ENCODE data around the gene GPN2.

GPN2 gene

DNA sequence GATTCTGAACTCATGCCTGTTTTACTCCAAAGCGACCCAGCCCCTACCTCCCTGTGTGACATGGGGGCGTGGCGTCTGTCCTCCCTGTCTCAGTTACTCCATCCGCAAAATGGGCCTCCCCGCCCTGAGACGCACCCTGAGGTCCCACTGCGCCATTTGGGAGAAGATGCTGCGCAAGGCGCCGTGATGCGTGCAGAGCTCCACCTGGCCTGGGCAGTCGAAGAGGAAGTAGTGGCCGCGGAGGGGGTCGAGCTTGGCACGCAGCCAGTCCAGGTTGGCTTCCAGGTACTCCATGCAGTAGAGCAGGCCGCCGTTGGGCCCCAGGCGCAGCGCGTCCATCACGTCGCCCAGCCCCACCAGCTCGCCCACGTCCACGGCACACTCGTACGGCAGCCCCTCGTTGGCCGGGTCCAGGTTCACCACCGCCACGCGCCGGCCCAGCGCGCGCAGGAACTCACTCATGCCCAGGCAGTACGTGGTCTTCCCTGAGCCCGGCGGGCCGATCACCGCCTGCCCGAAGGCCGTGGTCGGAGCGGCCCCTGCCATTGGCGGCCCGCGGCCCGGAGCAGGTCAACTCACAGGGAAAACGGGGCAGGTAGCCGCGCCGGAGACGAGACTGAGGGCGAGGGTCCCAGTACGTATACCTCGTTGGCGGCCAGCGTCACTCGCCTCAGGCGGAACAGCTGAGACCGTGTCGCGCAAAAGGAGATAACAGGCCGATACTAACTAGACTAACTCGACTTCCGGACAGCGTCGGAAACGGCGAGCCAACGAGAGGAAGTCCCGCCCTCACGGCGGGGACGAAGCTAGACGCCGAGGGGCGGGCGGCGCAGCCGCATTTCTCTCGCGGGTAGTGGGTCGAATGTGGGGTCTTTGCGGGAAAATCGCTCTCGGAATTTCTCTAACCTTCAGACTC lies at the start of gene GPN2:
Gene GPN2, minus strand, starts transcription at position 733 of the 916 bp plus-strand sequence. Its CDS starts 187 bp downstream, at position 546.
- H3K27me3 Mint-ChIP-seq: no peaks in the 10 kb centered on the region
- H3K27ac Mint-ChIP-seq: peak within 1 kb of the TSS; percentile 97
- no peaks in the 10 kb centered on the region for H3K9me3 Mint-ChIP-seq
- peaks cover 54% of the 10 kb centered on the region for H3K36me3 Mint-ChIP-seq (ENCODE audit: low read depth)
- H3K4me1 Mint-ChIP-seq (ENCODE audit: low read depth): peaks cover 32% of the 10 kb centered on the region
- peak within 1 kb of the TSS; percentile 99 for H3K4me3 Mint-ChIP-seq

DNA sequence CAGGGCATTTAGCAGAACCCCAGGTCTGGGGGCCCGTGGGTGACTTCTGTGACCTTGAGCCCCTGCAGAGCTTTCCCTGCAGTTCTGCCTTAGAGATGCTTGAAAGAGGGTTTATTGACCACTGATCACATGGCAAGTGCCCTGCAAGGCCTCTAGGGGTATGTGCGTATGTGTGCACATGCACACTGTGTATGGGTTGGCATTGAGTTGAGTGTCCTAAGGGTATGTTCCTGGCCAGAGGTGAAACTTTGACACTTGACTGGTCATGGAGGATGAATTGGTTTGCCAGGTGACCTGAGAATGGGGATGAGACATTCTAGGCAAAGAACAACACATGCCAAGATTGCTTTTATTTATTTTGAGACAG lies 48.6 kb upstream of the GPN2 start:
- no peak overlapping the region for H3K27ac Mint-ChIP-seq
- peaks cover 57% of the 10 kb centered on the region for H3K36me3 Mint-ChIP-seq (ENCODE audit: low read depth)
- no peaks in the 10 kb centered on the region for H3K9me3 Mint-ChIP-seq
- no peaks in the 10 kb centered on the region for H3K27me3 Mint-ChIP-seq
- H3K4me3 Mint-ChIP-seq: no peak overlapping the region
- H3K4me1 Mint-ChIP-seq (ENCODE audit: low read depth): no peaks in the 10 kb centered on the region

DNA sequence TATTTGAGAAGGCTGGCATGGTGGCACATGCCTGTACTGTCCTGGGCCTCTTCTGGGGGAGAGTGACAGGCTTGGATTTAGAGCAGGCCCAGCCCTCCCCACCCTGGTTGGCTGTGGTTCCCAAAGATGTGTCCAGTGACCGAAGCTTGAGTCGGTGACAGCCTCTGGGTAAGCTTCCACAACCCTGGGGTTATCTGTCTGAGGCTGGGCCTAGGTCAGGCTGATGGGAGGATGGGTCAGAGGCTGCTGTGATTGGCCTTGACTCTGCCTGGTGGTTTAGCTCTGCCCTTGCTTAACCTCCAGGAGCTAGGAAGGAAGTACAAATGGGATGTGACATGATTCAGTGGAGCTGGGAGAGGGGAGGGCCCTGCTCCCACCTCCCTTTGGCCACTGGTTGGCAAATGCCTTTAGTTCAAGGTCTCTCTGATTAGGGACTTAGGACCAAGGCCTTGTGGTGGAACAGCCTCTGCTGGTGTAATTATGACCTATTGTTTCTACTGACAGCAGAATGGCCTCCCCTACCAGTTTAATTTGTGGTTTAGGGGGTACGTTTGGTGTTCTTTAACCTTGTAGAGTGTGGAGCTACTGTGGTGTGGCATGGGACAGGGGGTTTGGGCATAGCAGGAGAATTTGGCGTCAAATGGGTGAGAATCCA lies 48.0 kb upstream of the GPN2 start:
- no peak overlapping the region for H3K4me3 Mint-ChIP-seq
- no peak overlapping the region for H3K27ac Mint-ChIP-seq
- no peaks in the 10 kb centered on the region for H3K27me3 Mint-ChIP-seq
- H3K9me3 Mint-ChIP-seq: no peaks in the 10 kb centered on the region
- peaks cover 57% of the 10 kb centered on the region for H3K36me3 Mint-ChIP-seq (ENCODE audit: low read depth)
- H3K4me1 Mint-ChIP-seq (ENCODE audit: low read depth): no peaks in the 10 kb centered on the region

DNA sequence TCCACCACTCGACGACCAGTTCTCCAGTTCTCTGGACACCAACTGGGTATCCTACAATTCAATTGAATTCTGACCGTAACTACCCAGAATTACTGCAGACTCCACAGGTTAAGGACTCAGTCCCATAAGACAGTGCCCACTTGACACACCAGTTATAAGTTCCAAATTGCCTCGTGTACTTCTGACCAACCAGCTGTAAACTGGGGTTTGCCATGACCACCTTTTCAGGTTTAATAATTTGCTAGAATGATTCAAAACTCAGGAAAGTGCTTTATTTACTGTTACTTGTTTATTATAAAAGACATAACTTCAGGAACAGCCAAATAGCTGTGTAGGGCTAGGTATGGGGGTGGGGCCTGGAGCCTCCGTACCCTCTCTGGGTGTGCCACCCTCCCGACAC lies 46.7 kb upstream of the GPN2 start:
- Mint-ChIP-seq H3K27ac (no peak overlapping the region), H3K36me3 (ENCODE audit: low read depth) (peaks cover 55% of the 10 kb centered on the region), H3K4me1 (ENCODE audit: low read depth) (no peaks in the 10 kb centered on the region), H3K27me3 (no peaks in the 10 kb centered on the region), H3K9me3 (no peaks in the 10 kb centered on the region), H3K4me3 (no peak overlapping the region)

DNA sequence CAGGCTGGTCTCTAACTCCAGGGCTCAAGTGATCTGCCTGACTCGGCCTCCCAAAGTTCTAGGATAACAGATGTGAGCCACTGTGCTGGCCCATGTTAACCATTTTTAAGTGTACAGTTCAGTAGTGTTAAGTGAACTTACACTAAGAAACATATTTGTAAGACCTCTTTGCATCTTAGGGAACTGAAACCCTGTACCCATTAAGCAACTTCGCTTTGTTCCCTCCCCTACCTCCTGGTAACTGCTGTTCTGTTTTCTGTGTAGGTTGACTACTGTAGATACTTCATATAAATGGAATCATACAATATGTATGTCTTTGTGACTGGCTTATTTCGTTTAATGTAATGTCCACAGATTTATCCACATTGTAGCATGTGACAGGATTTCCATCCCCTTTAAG lies 42.4 kb upstream of the GPN2 start:
- Mint-ChIP-seq H3K4me3 (no peak overlapping the region), H3K27ac (peak overlapping the region; percentile 47), H3K36me3 (ENCODE audit: low read depth) (peaks cover 60% of the 10 kb centered on the region), H3K27me3 (no peaks in the 10 kb centered on the region), H3K4me1 (ENCODE audit: low read depth) (peaks cover 5% of the 10 kb centered on the region), H3K9me3 (no peaks in the 10 kb centered on the region)

DNA sequence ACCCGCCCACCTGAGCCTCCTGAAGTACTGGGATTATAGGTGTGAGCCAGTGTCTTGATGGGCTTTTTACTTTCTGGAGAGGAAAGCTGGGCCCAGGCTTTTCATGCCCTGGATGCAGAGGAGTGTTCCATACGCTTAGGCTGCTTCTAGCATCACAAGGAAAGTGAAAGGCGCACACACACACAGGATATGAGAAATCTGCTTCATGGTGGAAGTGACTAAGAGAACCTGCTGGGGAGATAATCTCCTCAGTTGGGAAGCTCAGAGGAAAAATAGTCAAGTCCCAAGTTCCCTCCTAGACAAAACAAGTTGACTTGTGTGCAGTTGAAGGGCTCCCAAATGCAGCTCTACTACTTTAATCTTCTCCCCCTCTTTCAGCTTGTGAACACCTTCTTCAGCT lies 33.6 kb upstream of the GPN2 start:
- Mint-ChIP-seq H3K27me3 (no peaks in the 10 kb centered on the region), H3K4me1 (ENCODE audit: low read depth) (peaks cover 50% of the 10 kb centered on the region), H3K4me3 (peak overlapping the region; percentile 96), H3K36me3 (ENCODE audit: low read depth) (peaks cover 48% of the 10 kb centered on the region), H3K9me3 (no peaks in the 10 kb centered on the region), H3K27ac (peak overlapping the region; percentile 99)

DNA sequence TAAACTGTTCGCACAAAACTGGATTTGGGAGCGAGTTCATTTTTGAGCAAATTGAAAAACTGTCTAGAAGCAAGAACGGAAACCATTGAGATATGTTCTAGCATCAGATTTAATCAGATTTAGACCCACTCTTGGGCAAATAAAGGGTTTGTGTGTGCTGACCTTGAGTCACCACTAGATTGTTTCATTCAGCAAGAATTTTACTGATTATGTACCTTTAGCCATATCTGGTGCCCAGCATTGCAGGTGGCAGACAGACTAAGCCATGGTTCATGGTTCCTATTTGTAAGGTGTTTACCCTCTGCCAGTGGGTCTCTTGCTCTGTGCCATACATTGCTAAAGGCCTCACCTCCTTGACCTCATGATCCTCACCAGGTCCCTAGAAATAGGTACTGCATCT lies 32.8 kb upstream of the GPN2 start:
- Mint-ChIP-seq H3K9me3 (no peaks in the 10 kb centered on the region), H3K27ac (peak overlapping the region; percentile 99), H3K4me1 (ENCODE audit: low read depth) (peaks cover 45% of the 10 kb centered on the region), H3K36me3 (ENCODE audit: low read depth) (peaks cover 40% of the 10 kb centered on the region), H3K27me3 (no peaks in the 10 kb centered on the region), H3K4me3 (peak overlapping the region; percentile 96)

DNA sequence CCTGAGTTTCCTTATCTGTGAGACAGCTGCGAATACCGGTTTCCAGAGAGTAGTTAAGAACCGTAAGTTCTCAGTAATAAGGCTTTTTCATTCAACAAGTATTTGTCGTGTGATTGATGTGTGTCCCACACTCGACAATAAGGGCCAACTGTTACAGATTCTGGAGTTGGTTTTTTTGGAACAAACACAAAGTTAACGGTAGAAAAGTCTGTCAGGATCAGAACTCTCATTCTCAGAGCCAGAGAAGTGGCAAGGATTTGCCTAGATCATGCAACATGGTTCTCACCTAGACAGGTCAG lies 32.3 kb upstream of the GPN2 start:
- Mint-ChIP-seq H3K4me3 (peak overlapping the region; percentile 96), H3K9me3 (no peaks in the 10 kb centered on the region), H3K27ac (peak overlapping the region; percentile 99), H3K4me1 (ENCODE audit: low read depth) (peaks cover 45% of the 10 kb centered on the region), H3K27me3 (no peaks in the 10 kb centered on the region), H3K36me3 (ENCODE audit: low read depth) (peaks cover 36% of the 10 kb centered on the region)

DNA sequence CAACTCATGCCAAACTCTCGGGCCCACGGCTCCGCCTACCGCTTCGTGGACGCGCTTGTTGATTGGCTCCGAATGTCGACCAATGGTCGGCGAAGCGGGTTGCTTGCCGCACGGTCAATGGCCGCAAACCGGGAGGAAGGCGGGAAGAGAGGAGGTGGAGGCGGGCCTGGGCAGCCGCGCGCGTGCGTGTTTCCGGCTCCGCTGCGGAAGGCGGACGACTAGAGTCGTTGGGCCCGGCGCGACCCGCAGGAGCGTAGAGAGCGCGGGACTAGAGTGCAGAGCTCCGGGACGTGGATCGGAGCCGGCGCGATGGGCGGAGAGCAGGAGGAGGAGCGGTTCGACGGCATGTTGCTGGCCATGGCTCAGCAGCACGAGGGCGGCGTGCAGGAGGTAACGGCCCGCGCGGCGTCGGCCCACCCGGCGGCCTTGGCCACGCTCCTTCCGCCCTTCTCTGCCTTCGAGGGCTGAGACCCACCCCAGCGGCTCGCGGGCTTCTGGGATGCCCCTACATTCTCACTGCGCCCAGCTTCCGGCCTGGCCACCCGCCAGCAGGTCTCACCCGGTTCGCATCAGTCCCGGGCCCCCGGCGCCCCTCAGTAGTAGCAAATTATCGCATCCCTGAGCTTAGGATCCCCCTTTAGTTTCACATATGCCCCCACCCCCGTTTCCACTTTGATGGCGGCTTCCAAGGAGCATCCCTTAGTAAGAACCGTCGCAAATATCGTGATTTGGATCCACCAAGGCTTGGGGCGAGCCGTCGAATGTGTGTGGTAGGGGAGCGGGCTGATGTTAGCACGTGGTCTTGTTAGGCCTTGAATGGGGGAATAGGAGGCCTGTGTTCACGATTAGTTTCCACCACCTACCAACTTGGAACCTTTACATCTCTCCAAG lies 31.7 kb upstream of the GPN2 start, which contains the start of gene NUDC:
Gene NUDC, plus strand, starts transcription at position 204 of the 891 bp plus-strand sequence. Its CDS starts 106 bp downstream, at position 310.
- H3K4me3 Mint-ChIP-seq: peak within 1 kb of the TSS; percentile 96

DNA sequence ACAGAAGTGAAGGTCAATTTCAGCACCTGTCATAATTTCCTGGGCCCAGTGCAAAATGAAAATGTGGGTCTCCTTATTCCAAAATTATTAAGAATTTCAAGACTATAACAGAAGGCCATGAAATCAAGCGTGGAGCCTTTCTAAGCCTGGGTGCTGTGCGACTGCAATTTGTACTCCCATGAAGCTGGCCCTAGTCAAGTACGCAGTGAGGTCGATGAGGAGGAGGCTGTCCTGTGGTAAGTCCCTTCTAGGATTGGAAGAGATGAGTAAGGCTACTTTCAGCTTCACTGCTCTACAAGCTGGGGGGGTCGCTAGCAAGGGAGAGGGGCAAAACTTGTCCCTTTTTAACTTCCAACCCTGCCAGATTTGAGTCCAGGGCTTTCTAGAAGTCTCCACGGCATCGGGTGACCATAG lies 31.1 kb upstream of the GPN2 start:
- peaks cover 39% of the 10 kb centered on the region for H3K4me1 Mint-ChIP-seq (ENCODE audit: low read depth)
- H3K9me3 Mint-ChIP-seq: no peaks in the 10 kb centered on the region
- H3K4me3 Mint-ChIP-seq: peak overlapping the region; percentile 96
- peak overlapping the region; percentile 99 for H3K27ac Mint-ChIP-seq
- H3K36me3 Mint-ChIP-seq (ENCODE audit: low read depth): peaks cover 25% of the 10 kb centered on the region
- H3K27me3 Mint-ChIP-seq: no peaks in the 10 kb centered on the region

More for the DNA sequence above, 31.7 kb upstream of the GPN2 start, which contains the start of gene NUDC:
- Mint-ChIP-seq H3K4me1 (ENCODE audit: low read depth) (peaks cover 42% of the 10 kb centered on the region), H3K9me3 (no peaks in the 10 kb centered on the region), H3K27me3 (no peaks in the 10 kb centered on the region), H3K27ac (peak within 1 kb of the TSS; percentile 99), H3K36me3 (ENCODE audit: low read depth) (peaks cover 31% of the 10 kb centered on the region)

DNA sequence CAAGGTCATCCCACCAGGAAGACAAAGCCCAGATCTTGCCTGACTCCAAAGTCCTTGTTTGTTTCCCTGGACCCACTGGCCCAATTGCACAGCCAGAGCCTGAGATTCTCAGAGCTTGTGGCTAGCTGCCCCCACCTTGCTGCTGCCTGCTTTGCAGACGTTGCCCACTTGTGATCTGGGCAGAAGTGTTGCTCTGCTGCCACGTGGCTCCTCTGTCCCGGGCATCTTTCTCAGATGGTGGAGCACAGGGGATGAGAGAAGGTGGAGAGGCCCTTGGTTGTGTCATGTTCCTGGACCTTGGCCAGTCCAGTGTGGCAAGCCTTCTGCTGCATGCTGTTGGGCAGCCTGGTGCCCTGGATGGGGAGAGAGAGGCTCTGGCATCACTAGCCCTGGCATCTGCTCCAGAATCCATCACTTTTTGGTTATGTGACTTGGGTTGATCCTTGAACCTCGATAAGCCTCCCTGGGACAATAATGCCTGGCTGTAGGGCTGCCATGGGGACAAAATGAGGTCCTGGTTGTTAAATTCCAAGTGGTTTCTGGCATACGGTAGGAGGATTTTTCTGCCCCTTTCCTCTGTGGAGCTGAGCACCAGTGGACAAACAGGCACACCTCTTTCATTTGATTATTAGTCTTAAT lies 25.2 kb upstream of the GPN2 start:
- no peaks in the 10 kb centered on the region for H3K27me3 Mint-ChIP-seq
- no peak overlapping the region for H3K27ac Mint-ChIP-seq
- no peak overlapping the region for H3K4me3 Mint-ChIP-seq
- no peaks in the 10 kb centered on the region for H3K9me3 Mint-ChIP-seq
- no peaks in the 10 kb centered on the region for H3K36me3 Mint-ChIP-seq (ENCODE audit: low read depth)
- H3K4me1 Mint-ChIP-seq (ENCODE audit: low read depth): peaks cover 5% of the 10 kb centered on the region

DNA sequence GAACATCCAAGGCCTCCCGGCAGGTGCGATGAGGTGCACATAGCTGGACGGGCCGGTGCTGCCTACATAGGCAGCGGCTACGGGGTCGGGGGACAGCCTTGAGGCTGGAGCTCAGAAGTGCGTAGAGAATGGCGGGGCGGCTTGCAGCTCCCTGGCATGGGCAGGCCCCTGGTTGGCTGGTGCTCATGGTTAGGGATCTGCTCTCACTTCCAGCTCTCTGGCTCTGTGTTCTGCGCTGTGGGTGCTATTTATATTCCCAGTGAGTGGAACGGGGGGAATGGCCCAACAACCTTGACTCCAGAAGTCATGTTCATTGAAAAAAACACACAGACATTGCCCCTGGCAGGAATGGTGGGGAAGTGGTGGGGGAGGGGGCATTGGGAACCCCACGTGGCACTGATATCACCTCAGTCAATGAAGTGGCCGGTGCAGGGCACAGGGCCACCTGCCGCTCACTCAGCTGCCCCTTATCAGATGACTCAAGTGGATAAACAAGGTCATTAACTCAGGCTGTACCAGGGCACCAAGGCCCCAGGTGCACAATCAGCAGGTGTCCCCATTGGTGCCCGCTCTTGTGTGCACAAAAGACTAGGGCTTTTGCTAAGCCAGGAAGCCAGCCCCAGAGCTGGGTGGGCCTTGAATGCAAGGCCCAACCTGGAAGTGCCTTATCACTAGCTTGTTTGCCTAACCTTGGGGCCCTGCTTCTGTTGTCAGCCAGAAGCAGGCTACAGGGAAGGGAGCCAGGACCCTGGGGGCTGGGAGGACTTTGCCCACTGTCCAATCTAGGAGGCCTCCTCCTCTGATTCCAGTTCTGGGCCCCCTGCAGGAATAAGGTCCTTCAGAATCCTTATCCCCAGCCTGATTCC lies 23.9 kb upstream of the GPN2 start, which contains the start of gene NR0B2:
Gene NR0B2, minus strand, starts transcription at position 222 of the 866 bp plus-strand sequence. Its CDS starts 35 bp downstream, at position 187.
- Mint-ChIP-seq H3K27ac (no peak within 1 kb of the TSS), H3K9me3 (no peaks in the 10 kb centered on the region), H3K4me3 (no peak within 1 kb of the TSS), H3K4me1 (ENCODE audit: low read depth) (no peaks in the 10 kb centered on the region), H3K36me3 (ENCODE audit: low read depth) (no peaks in the 10 kb centered on the region), H3K27me3 (no peaks in the 10 kb centered on the region)

DNA sequence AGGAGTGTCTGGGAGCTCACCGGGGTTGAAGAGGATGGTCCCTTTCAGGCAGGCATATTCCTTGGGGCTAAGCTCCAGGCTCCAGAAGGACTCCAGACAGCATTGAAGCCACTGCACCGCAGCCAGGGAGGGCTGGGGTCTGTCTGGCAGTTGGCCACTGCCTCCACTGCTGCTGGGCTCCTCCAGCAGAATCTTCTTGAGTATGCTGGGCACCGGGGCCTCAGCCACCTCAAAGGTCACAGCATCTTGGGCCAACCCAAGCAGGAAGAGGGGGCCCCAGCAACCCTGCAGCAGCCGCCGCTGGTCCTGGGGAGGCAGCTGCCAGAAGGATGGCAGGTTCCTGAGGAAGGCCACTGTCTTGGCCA lies 23.3 kb upstream of the GPN2 start:
- no peak overlapping the region for H3K4me3 Mint-ChIP-seq
- H3K27ac Mint-ChIP-seq: no peak overlapping the region
- no peaks in the 10 kb centered on the region for H3K36me3 Mint-ChIP-seq (ENCODE audit: low read depth)
- H3K9me3 Mint-ChIP-seq: no peaks in the 10 kb centered on the region
- H3K27me3 Mint-ChIP-seq: no peaks in the 10 kb centered on the region
- H3K4me1 Mint-ChIP-seq (ENCODE audit: low read depth): no peaks in the 10 kb centered on the region

DNA sequence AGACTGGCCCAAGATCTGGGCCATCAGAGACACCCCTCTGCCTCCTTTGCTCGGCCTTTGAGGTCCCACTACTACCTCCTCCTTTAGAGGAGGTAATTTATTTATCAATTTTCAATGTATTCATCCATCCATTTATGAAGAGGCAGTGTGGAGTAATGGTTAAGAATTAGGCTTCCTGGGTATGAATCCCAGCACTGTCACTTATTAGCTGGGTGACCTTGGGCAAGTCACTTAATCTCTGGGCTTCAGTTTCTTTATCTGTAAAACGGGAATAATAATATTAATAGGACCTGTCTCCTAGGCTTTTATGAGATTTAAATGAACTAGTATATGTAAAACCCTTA lies 22.0 kb upstream of the GPN2 start:
- Mint-ChIP-seq H3K9me3 (no peaks in the 10 kb centered on the region), H3K27ac (no peak overlapping the region), H3K4me3 (no peak overlapping the region), H3K4me1 (ENCODE audit: low read depth) (no peaks in the 10 kb centered on the region), H3K27me3 (no peaks in the 10 kb centered on the region), H3K36me3 (ENCODE audit: low read depth) (no peaks in the 10 kb centered on the region)
